GM19351 (cell line): Measurements from ENCODE around the gene LONRF2.
"Not testable (repeated sequence)": the region's sequence is repeated elsewhere in the genome, so short reads cannot be mapped to it uniquely, and the experiment has no call there.

Source experiments
- ATAC-seq: cut with Tn5 transposase; IDR thresholded peaks from one replicate; pipeline ENCODE4 v1.9.1; 2021; ENCODE audit warnings: mild to moderate bottlenecking, moderate library complexity; ENCODE audit not compliant: unreplicated experiment

Gene LONRF2

DNA sequence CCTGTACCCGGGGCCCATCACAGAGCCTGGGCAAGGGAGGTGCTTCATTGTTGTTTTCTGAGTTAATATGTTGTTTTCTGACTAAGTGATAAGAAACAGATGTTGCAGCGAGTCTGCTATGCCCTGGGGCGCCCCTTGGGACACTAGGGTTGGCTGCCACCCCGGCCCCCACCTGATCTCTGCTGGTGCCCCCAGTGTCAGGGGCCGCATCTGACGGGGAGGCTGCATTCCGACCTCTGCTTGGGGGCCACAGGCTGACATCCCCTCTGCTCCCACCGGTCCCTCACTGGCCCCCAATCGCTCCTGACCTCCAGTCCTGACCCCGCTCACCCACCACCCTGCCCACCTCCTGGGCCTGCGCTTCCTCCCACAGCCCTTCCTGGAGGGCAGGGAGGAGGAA is 65.9 kb downstream of the LONRF2 start:
- ATAC-seq = no peak

DNA sequence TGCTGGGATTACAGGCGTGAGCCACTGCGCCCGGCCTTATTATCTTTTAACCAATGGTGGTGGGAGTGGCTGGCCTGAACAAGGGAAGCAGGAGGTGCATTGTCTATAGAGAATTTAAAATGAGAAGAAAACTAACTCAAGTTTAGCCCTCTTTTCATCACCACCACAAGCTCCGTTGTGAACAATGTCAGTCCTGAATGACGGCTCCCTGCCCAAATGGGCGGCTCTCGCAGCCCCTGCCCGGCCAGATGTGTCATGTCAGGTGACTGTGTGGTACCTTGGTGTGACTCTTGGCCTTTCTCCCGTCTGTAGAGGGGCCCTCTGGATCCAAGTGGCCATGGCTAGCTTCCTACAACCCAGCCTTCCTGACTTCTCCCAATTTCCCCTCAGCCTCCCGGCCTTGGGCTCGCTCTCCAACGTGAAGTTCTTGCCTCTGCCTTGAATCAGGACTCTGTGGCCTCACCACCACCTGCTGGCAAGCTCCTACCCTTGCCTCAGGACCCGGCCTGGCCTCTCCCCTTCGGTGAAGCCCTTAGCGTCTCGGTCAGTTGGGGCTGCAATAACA is 67.6 kb downstream of the LONRF2 start:
- ATAC-seq = no peak

DNA sequence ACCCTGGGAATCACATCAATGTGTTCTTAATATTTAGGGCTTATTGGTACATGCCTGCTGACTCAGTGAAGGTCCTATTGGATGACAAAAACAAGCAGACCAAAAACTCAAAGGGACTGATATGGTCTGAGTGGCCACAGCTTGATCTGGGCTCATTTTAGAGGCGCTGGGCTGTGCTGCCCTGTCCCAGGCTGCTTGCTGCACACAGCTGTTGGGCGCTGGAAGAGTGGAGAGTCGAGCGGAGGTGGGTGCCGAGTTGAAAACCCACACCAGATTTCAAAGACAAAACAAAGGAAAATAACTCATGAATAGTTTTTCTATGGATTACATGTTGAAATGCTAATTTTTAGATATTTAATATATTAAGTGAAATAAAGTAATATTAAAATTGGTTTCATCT is 68.5 kb downstream of the LONRF2 start:
- ATAC-seq = no peak

DNA sequence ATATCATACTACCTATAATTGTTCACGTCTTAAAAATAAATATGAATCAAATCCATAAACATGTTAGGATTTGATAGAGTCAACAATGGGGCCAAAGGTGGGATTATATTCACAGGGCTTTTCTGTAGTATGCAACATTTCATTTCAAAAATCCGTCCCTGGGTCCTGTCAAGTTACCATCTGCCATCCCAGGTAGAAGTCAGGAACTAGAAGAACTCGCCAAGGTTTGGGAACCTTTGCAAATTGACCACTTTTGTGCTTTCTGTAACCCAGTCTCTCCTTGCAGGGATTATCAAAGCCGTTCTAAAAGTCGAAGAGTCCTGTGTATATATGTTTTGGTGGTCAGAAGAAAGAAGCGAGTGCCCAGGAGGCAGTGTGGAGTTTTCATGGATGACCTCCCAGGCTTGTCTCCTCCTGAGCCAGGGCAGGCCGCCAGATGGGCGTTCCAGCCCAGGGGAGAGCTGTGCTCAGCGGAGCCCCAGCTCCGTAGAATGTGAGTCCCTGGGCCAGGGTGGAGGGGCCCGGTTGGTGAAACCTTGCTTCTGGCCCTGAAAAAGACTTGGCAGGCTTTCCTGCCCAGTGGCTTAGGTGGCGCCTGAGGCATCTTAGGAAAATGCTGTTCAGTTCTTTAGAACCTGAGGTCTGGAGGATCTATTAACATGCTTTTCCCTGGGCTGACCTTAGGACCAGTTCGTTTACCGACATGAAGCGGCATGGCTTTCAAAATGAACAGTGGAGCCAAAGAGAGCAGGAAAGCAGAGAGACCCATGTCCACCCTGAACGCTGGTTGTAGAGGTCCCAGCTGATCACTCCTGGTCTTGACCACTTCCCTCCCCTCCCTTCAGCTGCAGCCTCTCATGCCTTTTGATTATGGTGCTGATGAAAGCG is 69.2 kb downstream of the LONRF2 start:
- no peak for ATAC-seq

DNA sequence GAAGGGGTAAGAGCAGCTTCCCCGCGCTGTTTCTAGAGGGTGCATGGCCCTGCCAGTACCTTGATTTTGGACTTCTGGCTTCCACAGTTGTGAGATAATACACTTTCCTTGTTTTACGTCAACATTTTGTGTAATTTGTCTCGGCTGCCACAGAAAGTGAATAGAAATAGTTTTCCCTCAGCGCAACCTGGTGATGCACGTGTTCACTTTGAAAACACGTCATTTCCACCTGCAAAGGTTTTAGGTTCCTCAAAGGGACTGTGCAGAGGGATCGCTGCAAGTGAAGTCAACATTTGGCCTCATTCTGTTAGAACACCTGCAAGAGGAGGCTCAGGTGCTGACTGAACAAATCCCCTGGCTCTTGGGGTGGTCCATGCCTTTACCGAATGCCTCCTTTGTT is 71.7 kb downstream of the LONRF2 start:
- no peak for ATAC-seq

DNA sequence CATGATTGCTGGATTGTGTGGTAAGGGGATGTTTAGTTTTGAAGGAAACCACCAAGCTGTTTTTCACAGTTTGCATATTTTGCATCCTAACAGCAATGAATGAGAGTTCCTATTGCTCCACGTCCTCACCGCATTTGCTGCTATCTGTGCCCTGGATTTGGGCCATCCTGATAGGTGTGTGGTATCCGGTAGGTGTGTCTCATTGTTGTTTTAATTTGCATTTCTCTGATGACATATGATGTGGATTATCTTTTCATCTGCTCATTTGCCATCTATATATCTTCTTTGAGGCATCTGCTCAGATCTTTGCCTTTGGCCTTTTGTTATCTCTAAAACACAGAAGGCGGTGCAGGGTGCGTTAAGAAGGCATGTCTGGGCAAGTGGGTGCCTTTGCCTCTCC is 73.3 kb downstream of the LONRF2 start:
- no peak for ATAC-seq

DNA sequence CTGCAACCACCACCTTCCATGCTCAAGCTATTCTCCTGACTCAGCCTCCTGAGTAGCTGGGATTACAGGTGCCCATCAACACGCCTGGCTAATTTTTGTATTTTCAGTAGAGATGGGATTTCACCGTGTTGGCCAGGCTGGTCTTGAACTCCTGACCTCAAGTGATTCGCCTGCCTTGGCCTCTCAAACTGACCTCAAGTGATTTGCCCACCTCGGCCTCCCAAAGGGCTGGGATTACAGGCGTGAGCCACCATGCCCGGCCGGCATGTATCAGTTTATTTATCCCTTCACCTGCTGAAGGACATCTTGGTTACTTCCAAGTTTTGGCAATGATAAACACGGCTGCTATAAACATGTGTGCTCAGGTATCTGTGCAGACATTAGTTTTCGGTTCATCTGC is 73.7 kb downstream of the LONRF2 start:
- not testable (repeated sequence) for ATAC-seq

DNA sequence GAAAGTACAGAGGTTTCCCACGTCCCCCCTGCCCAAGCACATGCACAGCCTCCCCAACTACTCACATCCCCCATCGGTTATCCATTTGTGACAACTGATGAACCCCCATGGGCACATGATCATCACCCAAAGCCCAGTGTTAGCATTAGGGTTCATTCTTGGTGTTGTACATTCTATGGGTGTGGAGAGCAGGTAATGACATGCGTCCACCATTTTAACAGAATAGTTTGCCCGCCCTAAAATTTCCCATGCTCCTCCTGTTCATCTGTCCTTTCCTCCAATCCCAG is 74.3 kb downstream of the LONRF2 start:
- peak; percentile 14 for ATAC-seq

DNA sequence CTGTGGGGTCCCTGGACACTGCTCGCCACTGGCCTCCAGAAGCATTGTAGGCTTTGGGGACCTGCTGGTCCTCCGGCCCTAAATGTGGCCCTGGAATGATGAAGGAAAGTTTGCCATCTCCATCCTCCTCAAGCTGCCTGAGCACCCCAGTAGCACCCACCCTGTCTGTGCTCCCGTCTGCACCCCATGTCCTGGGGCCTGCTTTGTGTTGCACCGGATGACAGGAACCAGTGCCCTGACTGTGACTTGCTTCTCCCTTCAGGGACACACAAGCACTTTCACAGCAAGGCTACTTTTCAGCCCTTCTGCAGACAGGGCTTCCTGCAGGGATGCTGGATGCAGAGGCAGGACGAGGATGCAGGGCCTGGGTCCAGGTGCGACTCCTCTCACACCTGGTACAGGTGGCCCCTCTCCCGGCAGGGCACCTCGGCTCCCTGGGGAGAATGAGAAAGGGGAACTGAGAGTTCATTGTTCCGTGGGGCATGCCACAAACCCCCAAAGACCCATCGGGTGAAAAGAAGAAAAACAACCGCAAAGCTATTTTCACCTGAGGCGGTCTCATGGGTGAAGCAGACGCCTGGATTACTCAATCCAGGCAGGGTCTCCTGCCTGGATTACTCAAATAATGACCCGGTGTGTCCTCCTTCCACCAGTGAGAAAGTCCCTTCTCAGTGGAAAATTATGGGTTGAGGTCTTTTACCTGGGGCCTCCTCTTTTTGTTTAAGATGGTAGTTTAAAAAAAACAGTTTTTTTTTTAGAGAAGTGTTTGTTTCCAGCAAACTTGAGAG is 74.9 kb downstream of the LONRF2 start:
- ATAC-seq = peak; percentile 68

DNA sequence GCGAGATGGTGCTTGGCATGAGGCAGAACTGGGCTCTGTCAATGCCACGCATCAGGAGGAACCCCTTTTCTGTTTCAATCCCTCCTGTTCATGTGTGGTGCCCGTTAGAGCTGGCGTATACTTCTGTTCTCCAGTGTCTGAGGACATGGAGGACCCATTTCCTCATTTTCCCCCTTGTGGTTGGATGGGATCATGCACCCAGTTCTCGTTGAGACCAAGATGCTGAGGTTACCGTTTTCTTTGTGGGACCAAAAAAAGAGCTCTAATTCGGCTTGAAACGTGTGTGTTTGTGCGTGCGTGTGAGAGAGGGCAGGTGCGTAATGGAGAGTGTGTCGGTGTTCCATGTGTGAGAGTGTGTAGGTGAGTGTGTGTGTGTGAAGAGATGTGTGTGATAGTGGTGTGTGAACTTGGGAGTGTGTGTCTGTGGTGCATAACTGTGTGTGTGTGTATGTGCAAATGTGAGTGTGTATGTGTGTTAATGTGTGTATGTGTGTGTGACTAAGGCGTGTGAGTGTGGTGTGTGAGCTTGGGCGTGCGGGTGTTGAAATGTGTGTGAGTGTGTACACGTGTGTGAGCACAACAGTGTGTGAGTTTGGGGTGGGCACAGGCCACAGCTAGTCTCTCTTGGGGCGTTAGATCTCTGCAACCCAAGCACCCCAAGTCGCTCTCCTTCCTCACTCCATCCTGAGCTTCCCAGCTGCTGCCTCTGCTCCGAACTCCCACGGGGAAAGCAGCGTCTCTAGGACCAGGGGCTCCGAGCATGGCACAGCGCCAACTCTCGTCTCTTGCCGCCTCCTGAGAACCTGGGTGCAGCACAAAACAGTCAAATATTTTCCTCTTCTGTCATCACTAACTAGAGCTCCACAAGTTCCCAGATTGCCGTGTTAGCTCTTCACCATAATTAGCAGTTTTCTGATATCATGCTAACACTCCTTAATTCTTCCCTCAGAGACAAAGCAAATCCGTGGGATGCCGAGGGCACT is 75.8 kb downstream of the LONRF2 start:
- no peak for ATAC-seq

DNA sequence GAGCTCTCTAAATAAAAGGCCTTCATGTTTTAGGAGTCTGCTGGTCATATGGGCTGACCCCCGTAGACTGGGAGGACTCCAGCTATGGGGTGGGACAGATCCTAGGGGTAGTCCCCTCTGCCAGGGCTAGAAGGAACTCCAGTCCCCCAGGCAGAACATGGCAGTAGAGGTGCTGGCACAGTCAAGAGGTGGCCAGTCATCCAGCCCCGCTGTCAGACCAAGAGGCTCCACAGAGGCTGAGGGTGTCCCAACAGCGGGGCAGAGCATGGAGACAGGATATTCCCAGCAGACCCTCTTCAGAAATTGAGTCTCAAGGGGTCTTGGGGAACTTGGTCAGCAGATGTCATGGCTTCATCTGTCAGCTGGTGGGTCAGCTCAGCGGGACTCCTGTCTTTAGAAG is 76.6 kb downstream of the LONRF2 start:
- ATAC-seq = no peak

DNA sequence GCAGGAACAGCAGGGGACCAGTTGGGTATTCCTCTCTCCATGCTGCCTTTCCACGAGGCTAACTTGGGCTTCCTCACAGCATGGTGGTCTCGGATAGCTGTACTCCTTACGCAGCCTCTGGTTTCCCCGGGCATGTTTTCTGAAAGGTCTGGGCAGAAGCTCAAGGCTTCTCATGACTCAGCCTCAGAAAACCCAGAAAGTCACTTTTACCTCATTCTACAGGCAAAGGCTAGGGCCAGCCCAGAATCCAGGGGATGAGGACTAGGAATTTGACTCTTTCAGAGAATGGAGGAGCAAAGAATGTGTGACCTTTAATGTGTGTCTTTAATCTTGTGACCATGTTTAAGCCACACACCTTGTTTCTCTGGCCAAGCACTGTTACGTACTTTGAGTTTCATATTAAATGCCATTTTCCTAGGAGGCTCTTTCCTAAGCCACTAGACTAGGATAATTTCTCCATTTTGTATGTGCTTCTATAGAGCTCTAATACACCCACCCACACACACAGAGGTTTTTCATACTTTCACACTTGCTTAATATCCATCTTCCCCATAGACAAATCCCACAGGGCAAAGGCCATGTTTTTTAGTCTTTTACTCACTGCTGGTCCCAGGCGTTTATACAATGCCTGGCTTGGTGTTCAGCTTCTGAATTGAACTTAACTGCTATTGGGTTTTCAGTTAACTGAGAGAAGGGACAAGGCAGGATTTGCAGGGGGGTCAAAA is 77.3 kb downstream of the LONRF2 start:
- no peak for ATAC-seq

DNA sequence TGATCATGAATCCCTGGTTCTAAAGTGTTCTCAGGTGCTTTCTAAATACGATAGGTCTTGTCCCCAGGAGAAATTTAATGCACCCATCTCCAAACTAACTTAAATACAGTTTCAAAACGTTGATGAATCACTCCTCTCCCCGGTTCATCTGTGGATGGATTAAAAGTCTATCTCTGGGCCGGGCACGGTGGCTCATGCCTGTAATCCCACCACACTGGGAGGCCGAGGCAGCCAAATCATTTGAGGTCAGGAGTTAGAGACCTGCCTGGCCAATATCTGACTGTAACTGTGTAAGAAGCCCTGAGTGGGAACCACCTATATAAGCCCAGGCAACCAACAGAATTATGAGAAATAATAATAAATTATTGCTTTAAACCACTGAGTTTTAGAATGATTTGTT is 78.7 kb downstream of the LONRF2 start:
- no peak for ATAC-seq

DNA sequence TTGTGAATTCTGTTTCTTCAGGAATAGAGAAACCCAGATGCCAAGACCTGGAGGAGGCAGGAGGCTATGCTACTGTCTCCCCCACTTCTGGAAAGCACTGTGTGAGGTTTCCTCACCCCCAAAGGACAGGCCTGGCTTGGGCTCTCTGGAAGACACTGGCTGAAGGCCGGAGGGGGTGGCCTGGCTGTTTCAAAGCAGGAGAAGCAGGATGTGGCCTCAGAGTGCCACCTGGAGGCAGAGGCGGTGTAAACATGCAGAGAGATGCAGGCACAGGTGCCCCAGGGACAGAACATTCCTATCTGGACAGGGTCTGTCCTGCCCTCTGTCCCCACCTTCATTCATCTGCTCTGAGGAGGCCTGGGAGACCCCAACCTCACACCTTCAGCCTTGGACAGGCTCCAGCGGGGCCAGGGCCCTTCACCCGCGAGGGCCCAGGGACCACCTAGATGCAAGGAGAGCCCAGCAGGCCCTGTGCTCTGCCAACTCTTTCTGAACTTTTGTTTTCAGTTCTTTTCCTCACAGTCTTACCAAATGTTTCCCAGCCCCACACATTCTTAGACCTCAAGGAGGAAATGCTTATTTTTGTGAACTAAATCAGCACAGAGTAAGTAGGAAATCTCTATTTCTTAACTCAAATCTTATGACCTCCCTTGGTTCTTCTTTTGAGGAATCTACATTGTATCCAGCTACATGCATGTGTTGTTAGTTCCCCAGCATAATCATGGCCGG is 79.2 kb downstream of the LONRF2 start:
- ATAC-seq = peak; percentile 42

DNA sequence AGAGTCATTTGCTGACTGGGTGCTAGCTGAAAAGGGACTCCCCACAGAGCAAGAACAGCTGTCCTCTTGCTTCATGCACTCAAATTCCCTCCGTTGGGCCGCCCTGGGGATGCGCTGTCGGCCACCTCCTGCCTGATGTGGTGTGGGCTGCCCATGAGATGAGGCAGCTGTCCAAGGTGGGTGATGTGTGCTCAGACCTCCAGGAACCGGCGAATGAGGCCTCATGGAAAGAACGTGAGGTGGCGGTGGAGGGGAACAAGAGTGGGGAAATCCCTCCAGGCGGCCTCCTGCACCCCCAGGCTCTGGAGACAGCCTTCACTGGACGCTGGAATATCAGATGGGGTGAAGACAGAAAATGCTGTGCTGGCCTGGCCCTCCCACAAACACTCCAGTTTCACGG is 79.8 kb downstream of the LONRF2 start:
- ATAC-seq = no peak

DNA sequence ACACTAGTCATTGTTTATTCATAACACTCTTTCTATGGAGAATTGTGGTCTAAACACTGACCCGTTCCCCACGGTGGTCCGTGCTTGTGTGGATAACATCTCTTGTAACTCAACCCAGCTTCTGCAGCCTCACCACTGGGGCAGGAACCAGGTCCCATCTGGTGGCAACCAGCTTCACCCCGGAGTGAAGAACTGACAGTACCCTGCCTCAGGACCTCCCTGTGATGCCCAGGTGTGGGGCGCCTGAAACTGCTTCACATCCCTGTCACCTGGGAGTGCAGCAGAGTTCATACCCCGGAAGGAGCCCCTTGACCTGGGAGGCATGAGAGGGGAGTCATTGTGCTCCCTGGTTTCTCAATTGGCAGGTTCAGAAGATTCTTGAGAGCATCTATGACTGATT is 81.1 kb downstream of the LONRF2 start:
- ATAC-seq = no peak

DNA sequence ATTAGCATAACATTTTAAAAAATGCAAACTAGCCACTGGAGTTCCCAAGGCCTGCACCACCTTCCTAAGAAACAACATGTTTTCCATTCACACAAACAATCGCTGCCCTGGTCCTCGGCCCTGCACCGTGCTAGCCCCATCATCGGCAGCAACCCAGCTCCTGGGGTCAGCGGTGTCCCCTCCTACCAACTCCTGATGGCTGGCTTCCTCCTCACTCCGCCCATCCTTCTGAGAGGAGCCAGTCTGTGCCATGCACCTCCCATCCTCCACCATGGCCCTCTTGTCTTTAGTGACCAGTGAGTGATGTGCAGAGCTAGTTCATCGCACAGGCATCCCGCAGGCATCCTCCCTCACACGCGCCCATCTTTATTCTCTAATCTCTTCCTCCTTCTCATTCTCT is 81.9 kb downstream of the LONRF2 start:
- ATAC-seq = no peak

DNA sequence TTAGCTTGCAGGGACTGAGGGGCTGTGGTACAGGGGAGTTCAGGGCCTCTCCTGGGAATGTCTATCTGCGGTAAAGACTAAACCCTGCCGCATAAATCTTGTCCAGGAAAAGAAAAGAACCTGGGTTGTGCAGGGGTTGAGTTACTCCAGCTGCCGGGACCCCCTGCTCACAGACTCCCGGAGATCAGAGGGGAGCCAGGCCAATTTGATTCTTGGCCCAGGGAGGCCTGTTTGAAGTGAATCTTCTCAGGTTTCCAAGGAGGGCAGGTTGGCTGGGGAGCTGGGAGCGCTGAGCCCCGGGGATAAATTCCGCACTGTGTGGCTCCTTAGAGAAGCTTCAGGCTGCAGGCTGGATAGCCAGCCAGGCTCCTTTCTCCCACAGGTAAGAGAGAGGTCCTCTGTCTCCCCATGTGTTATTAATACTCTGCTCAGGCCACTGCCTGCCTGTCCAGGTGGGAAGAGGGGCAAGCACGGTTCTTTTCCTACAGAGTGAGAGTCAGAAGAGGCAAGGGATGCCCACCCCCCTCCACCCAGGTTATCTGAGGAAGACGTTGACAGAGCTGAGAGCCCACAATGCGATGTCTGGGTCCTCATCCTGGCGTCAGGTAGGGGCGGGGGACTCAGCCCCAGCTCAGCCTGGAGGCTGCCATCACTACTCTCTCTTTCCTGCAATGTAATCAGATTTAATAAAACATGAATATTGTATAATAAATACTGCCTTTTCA is 82.7 kb downstream of the LONRF2 start:
- ATAC-seq = no peak

DNA sequence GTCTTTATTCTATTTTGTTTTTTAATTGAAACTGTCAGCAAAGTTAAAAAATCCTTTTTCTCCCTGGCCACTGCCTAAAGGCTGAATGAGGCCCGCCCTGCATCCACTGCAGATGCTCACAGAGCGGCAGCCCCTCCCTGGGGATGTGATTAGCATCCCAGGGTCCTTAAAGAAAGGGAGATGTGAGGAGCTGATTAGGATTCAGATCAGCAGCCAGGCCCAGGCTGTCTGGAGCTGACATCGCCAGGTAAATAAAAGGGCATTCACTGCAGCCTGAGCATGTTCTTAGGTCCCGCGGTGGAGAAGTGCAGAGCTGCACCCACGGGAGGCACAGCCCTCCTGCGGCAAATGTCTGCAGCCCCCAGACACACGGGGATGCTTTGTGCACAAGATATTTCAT is 83.8 kb downstream of the LONRF2 start:
- ATAC-seq = no peak
